Left kidney (tissue), 2 donors: ENCODE results near the gene DNAJB4. TPM values are rescaled to one million over a fixed set of nuclear protein-coding genes. Genes with fewer than 3 reads are reported as not detected.

Source experiments
- DNase-seq: peaks from one replicate; pipeline ENCODE4 v3.0.0-alpha.2; 2013
- polyA plus RNA-seq: library from polyadenylated mRNA; unstranded; fragments of 120-200 nt; gene quantifications from one replicate; pipeline ENCODE4 v1.2.1, GENCODE V29; 2013; ENCODE audit not compliant: insufficient read length

The DNAJB4 gene
- polyA plus RNA-seq, 1 donor = 50.9 TPM

DNA sequence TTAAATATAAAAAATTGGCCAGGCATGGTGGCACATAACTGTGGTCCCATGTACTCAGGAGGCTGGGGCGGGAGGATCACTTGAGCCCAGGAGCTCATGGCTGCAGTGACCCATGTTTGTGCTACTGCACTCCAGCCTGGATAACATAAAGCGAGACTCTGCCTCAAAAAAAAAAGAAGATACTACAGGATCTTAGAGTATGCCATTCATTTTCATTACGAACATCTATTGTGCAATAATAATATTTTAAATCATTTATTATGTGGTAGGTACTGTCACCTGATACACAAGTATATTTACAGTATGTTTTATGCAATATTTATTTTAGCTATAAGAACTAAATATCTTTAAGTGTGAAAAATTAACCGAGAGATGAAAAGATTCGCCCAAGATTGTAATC, 31.7 kb downstream of the DNAJB4 start:
- no peak for DNase-seq

DNA sequence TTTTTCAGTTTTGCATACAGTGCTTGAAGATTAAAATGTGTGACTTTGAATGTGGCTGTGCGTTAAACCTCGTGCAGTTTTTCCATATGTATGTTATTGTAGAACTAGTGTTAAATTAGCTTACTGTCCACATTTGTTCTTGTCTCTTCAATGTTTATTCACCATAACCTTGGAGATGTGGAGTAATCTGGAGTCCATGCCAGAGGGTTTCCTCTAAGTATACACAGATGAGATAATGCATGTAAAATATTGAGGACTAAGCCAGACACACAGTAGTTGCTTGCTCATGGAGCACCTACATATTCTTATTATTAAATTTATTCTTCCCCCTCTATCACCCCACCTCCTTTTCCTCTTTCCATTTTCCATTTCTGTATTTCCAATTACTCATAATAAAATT, 33.3 kb downstream of the DNAJB4 start:
- DNase-seq = no peak

DNA sequence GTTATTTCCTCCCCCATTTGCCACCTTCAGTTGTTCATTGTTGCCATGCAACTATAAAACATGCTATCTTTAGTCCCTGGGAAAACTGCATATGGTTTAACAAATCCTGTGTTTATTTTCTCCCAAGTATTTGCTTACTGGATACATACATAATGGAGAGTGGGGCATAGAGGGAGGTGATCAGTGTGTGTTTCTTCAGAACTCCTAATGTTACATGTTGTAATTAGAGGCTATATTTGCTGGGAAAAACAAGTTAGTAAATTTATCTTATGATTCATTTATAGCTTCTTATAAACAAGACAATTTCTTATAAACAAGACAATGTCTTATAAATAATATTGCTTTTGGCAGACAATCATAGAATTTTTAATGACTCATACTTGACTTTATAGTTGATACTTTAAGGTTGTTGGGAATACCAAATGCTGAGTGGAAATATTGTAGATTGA, 33.8 kb downstream of the DNAJB4 start:
- DNase-seq = no peak

DNA sequence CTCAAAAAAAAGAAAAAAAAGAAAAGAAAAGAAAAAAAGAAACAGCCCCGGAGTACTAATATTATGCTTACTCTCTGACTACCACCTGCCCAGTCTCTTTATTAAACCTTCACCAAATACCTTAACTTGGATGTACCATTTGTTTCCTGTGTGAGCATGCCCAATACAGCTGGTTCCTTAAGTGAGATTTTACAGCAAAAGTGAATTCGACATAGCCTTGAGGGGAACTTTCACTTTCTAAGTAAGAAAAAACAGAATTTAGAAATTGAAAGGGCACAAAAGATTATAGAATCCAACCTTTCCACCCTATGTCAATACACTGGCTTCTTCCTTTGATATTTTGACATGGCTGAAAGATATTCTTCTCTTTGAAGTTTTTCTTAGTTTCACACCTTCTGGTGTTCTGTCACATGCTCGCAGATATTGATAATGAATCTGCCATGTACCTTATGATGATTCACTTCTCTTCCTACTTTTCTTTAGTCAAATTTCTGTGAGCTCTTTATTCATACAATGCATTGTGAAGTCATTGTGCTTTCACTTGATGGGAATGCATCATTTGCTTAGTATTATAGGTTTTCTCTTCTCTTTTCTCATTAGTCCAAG, 35.8 kb downstream of the DNAJB4 start:
- no peak for DNase-seq

DNA sequence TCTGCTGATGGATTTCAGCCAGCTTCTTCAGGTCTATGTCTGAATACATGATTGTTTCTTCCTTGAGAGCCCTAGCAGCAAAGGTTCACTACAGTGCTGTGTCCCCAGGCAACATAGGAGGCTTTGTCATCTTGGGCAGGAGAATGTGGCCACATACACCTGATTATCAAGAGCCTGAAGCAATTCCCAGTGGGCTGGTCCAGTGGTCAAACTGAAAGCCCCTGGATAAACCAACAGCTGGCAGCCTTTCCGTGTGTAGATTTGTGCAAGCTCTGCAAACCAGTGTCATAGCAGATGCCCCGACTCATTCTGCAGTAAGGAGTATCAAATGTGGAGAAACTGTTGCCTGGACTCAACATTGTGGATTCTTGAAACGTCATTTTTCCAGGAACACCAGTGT, 38.7 kb downstream of the DNAJB4 start:
- no peak for DNase-seq

DNA sequence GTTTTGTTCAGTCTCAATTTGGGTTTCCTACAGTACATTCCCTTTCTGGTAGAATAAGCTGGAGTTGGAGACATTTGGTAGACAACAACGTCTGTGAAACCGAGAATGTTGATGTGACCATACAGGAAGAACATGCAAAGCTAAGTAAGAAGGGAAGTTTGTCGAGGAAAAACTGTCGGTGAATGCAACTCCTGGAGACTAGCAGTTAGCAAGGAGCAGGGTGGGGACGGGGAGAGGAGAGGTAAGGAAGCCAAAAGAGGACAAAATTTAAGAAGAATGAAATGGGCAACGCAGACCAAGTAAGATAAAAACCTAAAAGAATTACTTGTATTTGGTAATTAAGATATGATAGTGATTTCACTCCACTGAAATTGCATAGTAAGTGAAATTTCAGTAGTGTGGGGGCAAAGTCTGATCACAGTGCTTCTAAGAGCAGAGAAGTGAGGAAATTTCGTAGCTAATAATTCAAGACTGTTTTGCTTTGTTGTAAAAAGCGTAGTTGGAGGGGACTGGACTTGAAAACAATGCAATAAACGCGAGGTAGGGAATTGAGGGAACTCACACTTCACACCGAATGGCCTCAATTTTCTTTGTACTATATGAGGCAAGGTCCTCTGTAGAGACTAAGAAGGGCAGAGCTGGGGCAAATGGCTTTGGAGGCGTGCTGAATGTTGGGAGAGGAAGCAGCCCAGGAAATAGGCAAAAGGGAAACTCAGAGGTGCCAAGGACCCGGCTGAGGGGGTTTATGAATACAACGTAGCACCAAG, 40.2 kb downstream of the DNAJB4 start:
- no peak for DNase-seq

DNA sequence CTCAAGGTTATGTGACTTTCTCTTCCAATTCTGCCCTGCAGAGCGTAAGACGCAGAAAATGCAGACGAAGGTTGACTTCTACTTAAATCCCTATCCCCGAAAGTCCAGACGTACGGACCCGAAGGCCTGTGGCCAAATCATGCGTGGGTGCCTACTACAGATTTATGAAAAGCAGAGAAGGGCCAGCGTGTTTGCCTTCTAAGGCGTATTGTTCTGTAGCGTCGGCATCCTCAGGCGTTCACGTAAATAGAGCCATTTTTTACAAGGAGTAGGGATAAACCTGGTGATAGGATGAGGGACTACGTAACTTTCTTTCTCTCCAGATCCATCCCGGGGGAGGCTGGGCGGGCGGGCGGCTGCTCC, 40.8 kb downstream of the DNAJB4 start:
- DNase-seq = peak; percentile 13

DNA sequence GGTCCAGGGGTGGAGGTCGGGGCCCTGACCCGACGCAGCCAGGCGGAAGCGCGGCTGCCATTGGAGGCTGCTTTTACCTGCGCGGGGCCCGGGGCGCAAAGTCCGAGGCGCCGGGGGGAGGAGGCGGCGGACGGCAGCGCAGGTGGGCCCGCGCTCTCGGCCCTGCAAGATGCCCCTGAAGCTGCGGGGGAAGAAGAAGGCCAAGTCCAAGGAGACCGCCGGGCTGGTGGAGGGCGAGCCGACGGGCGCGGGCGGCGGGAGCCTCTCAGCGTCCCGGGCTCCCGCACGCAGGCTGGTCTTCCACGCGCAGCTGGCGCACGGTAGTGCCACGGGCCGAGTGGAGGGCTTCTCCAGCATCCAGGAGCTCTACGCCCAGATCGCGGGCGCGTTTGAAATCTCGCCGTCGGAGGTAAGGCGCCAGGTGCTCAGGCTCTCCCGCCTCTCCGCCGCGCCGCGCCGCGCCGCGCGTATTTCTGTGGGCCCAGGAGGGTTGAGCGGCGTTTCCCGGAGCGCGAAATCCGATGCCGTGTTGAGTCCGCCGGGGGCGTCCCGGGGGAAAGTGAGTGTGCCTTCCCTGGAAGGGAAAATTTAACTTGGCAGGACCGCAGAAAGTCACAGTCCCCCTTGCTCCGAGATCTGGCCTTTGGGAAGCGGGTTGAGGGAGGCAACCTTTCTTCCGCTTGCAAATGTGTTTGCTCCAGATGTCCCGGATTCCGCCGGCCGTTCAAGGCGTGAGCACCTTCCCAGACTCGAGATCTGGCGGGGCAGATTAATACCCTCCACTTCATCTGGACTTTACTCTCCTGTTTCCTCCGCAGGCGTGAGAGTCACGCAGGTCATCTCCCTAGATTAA, 41.4 kb downstream of the DNAJB4 start, which contains the start of gene GIPC2:
TSS of gene GIPC2 (plus strand) at position 41 of the 853 bp plus-strand sequence. CDS start at position 170, 129 bp downstream.
- DNase-seq = peak; percentile 48

DNA sequence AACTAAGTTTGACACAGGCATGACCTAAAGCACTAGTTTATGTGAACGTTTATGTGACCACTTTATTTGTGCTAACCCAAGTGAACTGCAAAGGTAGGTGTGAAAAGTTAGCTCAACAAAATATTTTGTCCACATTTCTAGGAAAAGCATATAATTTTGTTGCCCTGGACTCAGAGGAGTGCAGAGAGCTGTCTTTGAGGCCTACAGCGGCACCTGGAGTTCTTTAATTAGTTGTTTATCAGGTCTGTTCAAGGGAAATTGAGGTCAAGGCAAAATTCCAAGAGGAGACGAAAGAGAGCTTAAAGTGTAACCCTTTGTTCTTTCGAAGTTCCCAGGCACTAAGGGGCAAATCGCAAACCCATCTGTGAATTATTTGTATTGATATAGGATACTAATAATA, 42.4 kb downstream of the DNAJB4 start:
- peak; percentile 13 for DNase-seq

DNA sequence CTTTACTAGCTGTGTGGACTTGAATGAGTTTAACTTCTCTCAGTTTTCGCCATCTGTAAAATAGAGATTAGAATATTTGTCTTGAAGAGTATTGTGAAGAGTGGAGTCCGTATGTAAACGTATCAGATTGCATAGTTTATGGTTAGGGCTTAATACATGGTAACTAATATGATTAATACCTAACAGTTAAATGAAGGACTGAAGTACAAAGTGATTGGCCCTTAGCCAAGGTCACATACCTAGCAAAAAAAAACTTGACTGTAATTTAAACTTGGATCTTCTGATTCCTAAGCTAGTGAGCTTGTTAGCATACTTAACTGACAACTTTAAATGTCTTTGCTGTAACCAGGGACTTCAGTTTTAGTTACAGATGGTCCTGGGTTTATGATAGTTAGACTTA, 42.9 kb downstream of the DNAJB4 start:
- peak; percentile 17 for DNase-seq

DNA sequence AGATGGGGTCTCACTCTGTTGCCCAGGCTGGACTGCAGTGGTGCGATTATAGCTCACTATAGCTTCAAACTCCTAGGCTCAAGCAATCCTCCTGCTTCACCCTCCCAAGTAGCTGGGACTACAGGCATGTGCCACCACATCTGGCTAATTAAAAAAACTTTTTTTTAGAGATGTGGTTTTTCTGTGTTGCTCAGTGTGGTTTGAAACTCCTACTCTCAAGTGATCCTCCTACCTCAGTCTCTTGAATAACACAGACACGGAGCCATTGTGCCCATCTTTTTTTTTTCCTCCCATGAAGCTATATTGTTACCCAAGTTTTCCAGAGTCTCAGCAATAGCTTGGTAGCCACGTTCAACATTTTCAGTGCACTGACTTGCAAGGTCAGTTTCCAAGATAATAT, 43.7 kb downstream of the DNAJB4 start:
- no peak for DNase-seq

DNA sequence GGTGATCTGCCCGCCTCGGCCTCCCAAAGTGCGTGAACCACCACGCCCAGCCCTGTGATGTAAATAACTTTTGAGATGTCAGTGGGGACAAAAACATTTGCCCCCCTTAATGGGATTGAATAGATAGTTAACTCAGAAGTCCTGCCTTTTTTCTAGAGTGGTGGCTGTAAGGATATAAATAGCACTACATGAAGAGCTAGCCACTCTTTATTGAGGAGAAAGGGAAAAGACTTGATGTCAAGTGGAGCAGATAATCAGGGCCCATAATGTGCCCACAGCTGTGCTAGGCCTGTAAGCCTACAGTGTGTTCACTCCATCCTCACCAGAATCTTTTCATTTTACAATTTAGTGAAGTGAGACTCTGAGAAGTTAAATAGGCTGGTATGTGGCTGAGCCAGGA, 44.7 kb downstream of the DNAJB4 start:
- no peak for DNase-seq

DNA sequence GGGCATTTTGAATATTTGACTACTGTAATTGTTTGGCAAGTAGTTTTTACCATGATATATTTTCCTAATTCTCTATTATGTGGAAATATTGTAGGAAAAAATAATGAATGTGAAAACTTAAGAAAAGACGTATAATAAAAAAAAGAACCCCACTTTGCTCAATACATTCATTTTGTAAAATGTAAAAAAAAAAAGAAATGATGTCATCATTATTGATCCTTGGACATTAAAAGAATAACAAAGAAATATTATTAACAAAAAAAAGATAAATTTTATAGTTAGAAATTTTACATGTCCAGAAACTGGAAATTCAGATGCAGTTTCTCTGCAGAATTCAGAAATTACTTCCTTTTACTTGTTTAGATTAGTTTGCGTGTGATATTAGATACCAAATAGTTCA, 46.3 kb downstream of the DNAJB4 start:
- no peak for DNase-seq

DNA sequence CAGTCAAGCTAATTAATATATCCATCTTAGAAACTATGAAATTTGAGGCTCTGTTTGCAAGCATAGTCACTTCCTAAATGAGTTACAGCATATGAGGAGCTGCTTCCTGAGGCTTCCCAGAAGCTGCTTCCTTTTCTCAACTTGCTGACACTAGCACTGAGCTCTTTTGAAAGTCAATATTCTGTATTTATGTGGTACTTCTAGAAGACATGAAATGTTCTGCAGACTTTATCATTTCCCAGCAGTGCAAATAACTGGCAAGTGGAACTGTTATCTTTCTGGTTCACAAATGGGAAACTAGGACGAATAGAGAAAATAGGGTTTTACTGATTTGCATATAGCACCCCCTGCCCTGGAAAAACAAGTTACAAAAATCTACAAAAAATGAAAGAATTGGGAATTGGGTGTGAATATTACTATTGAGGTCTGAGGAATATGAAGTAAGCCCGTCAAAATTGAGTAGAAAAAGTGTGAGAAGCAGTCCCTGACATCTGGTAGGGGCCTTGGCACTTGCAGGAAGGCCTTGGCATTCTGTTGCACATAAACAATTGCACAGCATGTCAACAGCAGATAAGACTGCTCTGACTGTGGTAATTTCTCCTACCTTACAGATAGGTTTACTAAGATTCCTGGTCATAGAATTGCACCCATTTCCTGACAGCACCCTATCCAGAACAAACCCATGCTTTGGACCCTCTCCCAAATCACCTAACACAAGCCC, 48.1 kb downstream of the DNAJB4 start:
- DNase-seq = no peak

DNA sequence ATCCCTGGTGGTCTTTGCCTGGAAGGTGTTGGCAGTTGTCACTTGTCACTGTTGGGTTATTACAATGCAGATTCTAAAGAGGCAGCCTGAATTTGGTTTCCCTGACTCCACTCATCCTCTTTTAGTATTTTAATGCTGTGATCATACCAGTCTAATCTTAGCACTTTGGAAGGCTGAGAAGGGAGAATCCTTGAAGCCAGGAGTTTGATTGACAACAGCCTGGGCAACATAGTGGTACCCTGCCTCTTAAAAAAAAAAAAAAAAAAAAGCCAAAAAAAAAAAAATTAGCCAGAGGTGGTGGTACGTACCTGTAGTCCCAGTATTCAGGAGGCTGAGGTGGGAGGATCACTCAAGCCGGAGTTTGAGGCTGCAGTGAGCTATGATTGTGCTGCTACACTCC, 48.8 kb downstream of the DNAJB4 start:
- DNase-seq = no peak

DNA sequence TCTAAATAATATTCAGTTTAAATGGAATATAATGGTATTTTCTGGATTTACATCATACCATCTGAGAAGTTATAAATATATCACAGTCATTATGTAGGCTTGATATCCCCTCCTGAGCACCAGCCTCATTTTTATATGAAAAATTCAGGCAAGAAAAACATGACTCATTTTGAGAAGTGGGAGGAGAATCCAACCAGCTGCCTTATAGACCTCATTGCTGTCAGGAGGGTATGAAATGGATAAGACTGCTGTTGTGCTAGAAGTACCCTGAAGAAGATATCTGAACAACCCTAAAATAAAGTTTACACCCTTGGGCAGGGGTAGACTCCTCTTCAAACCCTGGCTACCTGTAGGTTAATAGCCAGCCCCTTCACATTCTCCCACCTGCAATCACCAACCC, 49.8 kb downstream of the DNAJB4 start:
- DNase-seq = no peak

DNA sequence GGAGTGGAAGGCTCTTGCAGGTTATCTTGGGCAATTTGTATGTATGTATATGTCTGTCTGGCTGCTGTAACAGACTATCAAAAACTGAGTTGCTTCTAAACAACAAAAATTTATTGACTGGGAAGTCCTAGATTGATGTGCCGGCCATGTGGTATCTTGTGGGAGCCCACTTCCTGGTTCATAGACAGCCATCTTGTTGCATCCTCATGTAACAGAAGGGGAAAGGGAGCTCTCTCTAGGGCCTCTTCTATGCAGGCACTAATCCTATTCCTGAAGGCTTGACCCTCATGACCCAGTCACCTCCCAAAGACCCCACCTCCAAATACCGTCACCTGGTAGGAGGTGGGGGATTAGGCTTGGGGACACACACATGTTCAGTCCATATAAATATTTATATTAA, 50.2 kb downstream of the DNAJB4 start:
- no peak for DNase-seq

DNA sequence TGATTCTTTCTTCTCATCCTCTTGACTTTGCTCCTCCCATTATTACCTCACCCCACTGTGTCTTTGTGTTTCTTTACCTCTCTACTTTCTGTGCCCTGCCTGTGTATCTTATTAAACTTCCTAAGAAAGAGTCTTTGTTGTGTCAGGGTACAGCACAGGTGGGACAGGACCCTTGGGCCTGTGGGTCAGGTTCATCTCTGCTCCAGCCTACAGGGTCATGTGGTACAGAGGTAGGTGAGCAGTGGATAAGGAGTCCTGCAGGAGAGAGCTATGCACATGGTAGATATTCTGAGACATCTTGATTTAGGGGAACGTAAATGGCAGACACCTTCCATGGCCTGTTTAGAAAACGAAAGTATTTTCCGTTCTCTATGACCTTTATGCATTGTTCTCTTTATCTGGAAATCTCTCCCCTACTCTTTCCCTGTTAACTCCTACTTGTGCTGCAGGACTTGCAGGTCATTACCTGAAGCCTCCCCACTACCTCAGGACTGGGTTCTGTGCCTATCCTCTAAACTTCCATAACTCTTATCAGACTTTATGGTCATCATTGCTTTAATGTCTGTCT, 50.9 kb downstream of the DNAJB4 start:
- DNase-seq = no peak

DNA sequence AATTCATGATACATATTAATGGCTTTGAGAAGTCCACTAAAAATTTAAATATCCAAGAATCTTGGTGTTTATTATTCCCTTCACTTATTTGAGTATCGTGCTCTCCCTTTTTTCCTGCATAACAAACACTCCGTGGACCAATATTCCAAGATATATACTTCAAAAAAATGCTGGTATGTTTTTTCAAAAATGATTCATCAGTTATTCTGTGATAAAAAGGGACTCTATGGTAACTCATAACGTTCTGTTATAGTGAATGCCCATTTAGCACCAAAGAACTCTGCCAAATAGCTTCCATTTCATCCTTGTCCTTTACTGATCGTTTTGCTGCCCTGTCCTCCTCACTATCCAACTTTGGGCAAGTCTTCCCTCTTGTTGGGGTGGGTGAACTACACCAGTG, 53.9 kb downstream of the DNAJB4 start:
- DNase-seq = no peak

DNA sequence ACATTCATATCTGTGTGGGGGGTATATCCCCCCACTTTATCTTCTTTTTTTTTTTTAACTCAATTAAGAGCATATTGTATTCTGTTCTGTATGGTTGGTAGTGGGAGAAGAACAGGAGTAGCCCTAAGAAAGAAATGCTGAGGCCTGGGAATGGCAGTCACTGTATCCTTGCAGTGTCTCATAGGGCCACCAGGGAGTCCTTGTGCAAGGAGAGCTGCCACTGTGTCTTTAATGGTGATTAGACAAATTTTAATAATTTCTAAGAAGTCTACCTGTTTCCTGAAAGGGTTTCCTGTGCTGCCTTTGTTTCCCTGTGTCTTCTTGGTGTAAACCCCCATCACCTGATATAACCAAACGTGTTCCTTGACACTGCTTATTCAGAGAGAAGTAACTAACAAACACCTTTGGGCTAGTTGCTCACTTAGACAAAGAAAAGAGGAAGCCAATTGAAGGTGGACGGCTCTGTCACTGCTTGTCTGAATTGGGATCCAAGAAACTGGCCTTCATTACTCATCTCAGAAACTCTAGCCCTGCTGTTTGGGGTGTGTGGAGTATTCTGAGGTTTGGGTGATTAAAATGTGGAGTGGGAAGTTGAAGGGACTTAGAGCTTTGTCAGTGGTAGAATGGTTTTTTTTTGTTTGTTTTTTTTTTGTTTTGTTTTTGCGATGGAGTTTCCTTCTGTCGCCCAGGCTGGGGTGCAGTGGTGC, 56.3 kb downstream of the DNAJB4 start:
- DNase-seq = no peak

DNA sequence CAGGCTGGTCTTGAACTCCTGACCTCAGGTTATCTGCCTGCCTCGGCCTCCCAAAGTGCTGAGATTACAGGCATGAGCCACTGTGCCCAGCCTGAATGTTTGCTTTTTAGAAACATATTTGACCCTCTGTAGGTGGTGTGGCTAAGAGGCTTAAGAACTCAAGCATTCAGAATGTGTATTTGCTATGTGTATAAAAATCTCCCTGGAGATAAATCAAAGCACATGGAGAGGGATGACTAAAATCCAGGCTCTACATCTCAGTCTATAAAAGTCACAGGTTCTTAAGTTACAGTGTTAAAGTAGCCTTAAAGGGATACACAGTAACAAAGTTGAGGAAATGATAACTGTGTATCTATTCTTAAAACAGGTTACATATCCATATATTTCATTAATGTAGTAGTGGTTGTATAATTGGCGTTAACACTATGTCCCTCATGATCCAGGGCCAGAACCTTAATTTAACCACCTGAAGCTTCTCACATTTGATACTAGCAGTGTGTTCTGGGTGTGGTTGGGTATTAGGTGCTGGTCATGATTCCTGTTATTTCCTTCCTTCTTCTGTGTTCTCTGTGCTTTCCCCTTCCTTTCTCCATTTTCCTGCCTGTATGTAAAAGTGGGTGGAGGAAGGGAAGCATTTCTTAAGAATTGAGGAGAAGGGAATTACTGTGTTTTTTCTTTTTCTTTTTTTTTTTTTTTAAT, 57.2 kb downstream of the DNAJB4 start:
- DNase-seq = no peak
